Ishikawa (cell line): ENCODE measurements around the gene FGF12.

Experiments
- CEBPB ChIP-seq: IDR thresholded peaks from 2 replicates; pipeline ENCODE4 v1.6.1; 2012
- CREB1 ChIP-seq: IDR thresholded peaks from 2 replicates; pipeline ENCODE4 v1.6.1; 2012; ENCODE audit warnings: low read depth
- EP300 ChIP-seq: IDR thresholded peaks from 2 replicates; pipeline ENCODE4 v1.6.1; 2012; ENCODE audit warnings: borderline replicate concordance
- FOXM1 ChIP-seq: IDR thresholded peaks from 2 replicates; pipeline ENCODE4 v1.6.1; 2012; ENCODE audit warnings: low read depth, borderline replicate concordance
- RAD21 ChIP-seq: IDR thresholded peaks from 2 replicates; pipeline ENCODE4 v1.6.1; 2012; ENCODE audit warnings: low read depth
- REST ChIP-seq: IDR thresholded peaks from 2 replicates; pipeline ENCODE4 v1.6.1; 2012; ENCODE audit warnings: low read depth, mild to moderate bottlenecking
- TAF1 ChIP-seq: IDR thresholded peaks from 2 replicates; pipeline ENCODE4 v1.6.1; 2012; ENCODE audit warnings: low read depth, mild to moderate bottlenecking
- YY1 ChIP-seq: IDR thresholded peaks from 2 replicates; pipeline ENCODE4 v1.6.1; 2012; ENCODE audit warnings: low read depth
- ZBTB7A ChIP-seq: IDR thresholded peaks from 2 replicates; pipeline ENCODE4 v1.6.1; 2012; ENCODE audit warnings: low read depth
- TF ChIP-seq, protein P1 (sequence below): IDR thresholded peaks from 2 replicates; pipeline ENCODE4 v1.6.1; 2012

GRCh38 chr3:192395506-192395905 lies 331.8 kb downstream of the FGF12 start:
- no peak for TF ChIP-seq TAF1
- TF ChIP-seq YY1 = no peak
- TF ChIP-seq CEBPB = no peak
- TF ChIP-seq, protein P1, sequence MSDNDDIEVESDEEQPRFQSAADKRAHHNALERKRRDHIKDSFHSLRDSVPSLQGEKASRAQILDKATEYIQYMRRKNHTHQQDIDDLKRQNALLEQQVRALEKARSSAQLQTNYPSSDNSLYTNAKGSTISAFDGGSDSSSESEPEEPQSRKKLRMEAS = no peak
- no peak for TF ChIP-seq EP300
- no peak for TF ChIP-seq FOXM1
- no peak for TF ChIP-seq REST
- TF ChIP-seq CREB1 = no peak
- no peak for TF ChIP-seq ZBTB7A
- no peak for TF ChIP-seq RAD21
